GM12864 (cell line): ENCODE data around the gene HOXD9.

Experiments used
- DNase-seq: peaks from one replicate; pipeline ENCODE4 v3.0.0-alpha.2; 2011; ENCODE audit warnings: low read depth
- H3K4me3 ChIP-seq: 2 replicates; pipeline ENCODE4 v1.5.1; 2011; ENCODE audit warnings: mild to moderate bottlenecking, low read depth, low read length, control low read depth
- TF ChIP-seq, protein P1 (sequence below): IDR thresholded peaks from 2 replicates; pipeline ENCODE4 v1.5.1; 2011; ENCODE audit warnings: low read depth, mild to moderate bottlenecking, moderate library complexity, low read length, control low read depth, inconsistent platforms; ENCODE audit errors: missing control alignments

HOXD9 gene

DNA sequence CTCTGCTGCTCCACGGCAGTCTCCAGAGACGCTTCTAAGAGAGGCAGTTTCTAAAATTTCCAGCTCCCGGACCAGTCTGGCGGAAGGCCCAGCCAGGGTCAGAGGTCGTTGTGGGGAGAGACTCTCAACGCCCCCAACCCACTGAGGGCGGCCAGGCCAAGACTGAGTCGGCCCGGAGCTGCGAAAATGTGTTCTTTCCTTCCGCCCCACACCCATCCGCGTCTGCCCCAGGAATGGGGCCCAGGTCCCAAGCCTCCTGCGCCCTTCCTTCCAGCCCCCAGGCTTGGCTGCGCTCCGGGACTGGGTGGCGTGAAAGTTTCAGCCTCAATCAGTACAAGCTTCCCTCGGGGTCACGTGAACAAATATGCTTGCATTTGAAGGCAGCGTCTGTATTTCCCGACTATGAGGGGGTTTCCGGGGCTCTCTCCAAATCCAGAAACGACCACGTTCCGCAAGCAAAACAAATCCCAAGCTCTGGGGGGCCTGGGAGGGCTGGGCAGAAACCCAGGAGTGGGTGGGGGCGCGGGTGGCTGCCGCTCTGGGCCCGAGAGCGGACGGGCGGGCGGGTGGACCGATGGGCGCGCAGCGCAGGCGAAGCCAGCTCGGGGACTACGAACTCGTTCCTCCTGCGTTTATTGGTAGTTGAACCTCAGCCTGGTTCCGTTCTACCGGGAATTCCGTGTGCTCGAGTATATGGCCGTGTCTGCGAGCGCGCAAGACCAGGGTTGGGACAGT is 37.9 kb downstream of the HOXD9 start:
- no peak for DNase-seq
- TF ChIP-seq, protein P1, sequence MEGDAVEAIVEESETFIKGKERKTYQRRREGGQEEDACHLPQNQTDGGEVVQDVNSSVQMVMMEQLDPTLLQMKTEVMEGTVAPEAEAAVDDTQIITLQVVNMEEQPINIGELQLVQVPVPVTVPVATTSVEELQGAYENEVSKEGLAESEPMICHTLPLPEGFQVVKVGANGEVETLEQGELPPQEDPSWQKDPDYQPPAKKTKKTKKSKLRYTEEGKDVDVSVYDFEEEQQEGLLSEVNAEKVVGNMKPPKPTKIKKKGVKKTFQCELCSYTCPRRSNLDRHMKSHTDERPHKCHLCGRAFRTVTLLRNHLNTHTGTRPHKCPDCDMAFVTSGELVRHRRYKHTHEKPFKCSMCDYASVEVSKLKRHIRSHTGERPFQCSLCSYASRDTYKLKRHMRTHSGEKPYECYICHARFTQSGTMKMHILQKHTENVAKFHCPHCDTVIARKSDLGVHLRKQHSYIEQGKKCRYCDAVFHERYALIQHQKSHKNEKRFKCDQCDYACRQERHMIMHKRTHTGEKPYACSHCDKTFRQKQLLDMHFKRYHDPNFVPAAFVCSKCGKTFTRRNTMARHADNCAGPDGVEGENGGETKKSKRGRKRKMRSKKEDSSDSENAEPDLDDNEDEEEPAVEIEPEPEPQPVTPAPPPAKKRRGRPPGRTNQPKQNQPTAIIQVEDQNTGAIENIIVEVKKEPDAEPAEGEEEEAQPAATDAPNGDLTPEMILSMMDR = no peak
- H3K4me3 ChIP-seq = no peak overlapping the region

DNA sequence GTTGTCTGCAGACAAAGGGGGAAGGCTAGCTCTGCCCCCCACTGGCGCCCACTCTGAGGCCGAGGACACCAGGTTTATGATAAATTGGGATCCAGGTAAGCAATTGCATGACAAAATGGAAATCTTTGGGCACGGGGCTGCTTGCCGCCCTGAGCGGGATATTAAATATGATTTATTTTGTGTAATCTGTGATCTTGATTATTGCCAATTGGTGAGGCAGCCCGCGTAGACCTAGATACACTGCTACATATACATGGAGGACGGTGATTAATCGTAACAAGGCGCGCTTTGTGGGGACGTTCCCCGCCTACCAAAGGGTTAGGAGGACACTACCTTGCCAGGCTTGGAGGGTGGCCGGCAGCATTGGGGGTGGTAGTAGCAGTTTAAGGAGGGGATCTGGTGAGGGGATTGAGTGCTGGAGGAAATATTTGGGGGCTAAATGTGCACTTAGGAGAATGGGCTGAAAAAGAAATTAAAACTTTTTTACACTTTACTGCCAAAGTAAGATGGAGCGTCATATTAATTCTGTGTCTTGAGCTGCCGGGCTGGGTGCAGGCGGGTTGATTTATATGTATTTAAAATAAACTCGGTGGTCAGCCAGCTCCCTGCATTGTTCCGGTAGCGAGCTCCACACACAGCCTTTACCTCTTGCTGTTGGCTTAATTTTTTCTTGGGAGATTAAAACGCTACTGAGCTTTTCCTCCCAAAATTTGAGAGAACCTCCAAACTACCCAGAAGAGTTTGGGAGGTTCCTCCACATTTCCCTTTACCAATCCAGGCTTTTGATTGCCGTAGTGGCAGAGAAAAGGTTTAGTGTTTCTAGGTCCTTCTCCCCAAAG is 38.7 kb downstream of the HOXD9 start:
- no peak for DNase-seq
- TF ChIP-seq, protein P1 = no peak
- H3K4me3 ChIP-seq = no peak overlapping the region

DNA sequence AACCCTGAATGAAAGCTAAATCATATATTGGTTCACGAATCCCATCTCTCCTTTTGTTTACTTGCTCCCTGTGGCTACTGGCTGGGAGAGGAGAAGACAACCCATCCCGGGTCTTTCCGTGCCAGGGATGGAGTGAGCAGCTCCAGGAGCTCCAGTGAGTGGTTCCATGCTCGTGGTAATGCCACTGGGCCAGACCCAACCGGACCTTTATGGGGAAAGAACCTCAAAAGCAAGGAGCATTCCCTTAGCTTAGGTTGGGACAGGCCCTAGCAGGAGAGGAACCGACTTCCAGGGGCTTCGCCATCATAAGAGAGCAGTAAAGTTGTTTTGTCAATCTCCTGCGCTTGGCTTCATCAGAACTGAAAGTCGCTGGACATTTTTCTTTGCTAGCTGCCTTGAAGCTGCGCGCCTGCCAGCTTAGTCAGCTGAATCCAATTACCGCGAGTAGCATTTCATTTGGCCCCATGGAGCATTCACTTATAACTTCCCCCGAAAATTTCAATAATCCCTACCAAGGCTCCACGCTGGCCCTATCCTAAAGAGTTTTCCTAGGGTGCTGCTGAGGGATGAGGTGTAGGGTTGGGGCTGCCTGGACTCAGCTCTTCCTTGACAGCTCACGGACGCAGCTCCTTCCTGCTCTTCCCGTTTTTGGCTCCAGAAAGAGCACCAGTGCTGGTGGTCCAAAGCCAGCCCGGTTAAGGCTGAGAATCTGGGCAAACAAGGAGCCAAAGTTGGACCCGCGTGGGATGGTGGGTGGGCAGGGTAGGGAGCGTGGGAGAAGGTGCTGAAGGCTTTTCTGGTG is 39.5 kb downstream of the HOXD9 start:
- no peak overlapping the region for H3K4me3 ChIP-seq
- TF ChIP-seq, protein P1 = no peak
- no peak for DNase-seq

DNA sequence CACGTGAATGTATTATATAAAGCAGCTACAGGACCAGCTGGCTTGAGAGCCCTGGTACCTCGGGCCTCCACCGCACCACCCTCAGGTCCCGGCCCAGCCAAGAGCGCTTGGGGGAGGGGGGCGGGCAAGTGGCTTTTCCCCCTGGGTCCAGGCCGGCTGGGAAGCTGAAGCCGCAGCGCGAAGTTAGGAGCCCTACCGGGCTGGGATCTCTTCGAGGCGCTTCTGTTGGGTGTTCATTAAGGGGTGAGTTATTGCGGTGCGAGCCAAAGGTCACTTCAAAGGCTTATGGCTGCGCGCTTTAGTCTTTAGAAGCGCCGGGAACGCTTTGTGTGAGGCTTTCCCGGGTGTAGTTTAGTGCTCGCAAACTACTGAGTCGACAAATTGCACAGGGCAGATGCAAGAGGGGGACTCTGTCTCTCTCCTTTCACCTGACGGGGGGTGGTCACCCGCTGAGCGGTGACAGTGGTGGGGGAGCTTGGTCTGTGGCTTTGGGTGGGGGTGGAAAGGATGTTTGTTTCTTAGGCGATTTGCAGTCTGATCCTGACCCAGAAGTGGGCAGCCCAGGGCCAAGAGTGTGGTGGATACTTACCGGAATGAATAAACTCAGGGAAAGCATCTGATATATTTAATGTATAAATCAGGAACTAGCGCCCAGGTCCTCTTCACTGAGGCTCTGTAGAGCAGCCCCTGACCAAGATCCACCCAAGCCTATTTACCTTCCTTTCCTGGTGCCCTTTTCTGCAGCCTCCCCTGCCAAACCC is 40.6 kb downstream of the HOXD9 start:
- no peak for DNase-seq
- no peak overlapping the region for H3K4me3 ChIP-seq
- TF ChIP-seq, protein P1 = no peak

DNA sequence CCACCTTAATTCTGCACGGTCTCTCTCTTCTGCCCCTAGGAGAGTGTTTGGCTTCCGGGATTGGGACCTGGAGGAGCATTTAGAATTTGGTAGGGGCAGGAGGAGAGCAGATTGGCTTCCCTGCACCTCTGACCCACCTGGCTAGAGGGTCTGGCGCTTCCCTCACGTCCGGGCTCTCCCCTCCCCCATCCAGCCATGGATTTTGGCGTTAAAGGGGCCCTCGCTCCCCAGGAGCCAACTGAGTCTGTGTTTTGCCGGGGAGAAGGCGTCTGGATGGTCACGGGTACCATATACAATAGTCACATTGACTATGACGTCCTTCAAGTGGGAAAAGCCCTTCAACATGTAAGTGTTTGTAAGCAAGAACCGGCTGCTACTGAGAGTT is 41.1 kb downstream of the HOXD9 start:
- DNase-seq = no peak
- H3K4me3 ChIP-seq = no peak overlapping the region
- TF ChIP-seq, protein P1 = no peak

DNA sequence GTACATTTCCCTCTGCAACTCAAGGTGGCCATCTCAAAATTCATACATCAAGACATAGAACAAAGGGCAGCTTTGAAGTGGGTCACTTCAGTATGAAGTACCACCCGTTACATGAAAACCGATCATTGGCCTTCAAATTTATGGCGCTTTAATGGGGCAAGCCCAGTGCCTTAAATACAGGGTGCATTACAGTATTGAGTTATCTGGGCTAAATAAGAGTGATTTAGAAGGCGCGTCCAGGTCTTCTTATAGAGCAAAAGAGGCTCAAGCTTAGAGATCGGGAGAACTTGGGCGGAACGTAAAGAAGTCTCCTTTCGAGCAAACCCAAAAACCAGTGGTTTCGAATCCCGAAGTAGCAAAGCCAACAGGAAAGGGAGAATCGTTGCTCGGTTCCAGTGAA is 41.7 kb downstream of the HOXD9 start:
- no peak for DNase-seq
- TF ChIP-seq, protein P1 = no peak

More for the DNA sequence above, 41.7 kb downstream of the HOXD9 start:
- H3K4me3 ChIP-seq = no peak overlapping the region
